Gastroesophageal sphincter (tissue), 4 donors: ENCODE results near the gene KCNJ10. TPM values are rescaled to one million over a fixed set of nuclear protein-coding genes. Genes with fewer than 3 reads are reported as not detected.

Source experiments
- ATAC-seq: fragments of 150-250 bp; one replicate; pipeline ENCODE4 v1.9.1; 2016; ENCODE audit warnings: mild to moderate bottlenecking, moderate library complexity
- H3K27ac ChIP-seq, 4 donors: fragments of 200-600 bp; sonication (generic) in 3 of 4; 1 replicate in 3 of 4; 2 replicates in 1 of 4; pipeline ENCODE4 v1.5.1; 2016 to 2019
- H3K27me3 ChIP-seq: fragments of 200-600 bp; sonication (generic); one replicate; pipeline ENCODE4 v1.5.1; 2019
- H3K36me3 ChIP-seq, 2 donors: fragments of 200-600 bp; sonication (generic); one replicate each; pipeline ENCODE4 v1.5.1; 2019; ENCODE audit warnings: control low read depth in 1 of 2
- H3K4me1 ChIP-seq, 3 donors: fragments of 200-600 bp; sonication (generic); 1 replicate in 2 of 3; 2 replicates in 1 of 3; pipeline ENCODE4 v1.5.1; 2016 to 2019; ENCODE audit warnings: control low read depth in 2 of 3
- H3K4me3 ChIP-seq, 2 donors: fragments of 200-600 bp; sonication (generic); one replicate each; pipeline ENCODE4 v1.5.1; 2019; ENCODE audit warnings: mild to moderate bottlenecking in 1 of 2, moderate library complexity in 1 of 2
- H3K9me3 ChIP-seq, 3 donors: fragments of 200-600 bp; sonication (generic); one replicate each; pipeline ENCODE4 v1.5.1; 2017 to 2019; ENCODE audit warnings: control low read depth in 2 of 3
- CTCF ChIP-seq, 4 experiments: fragments of 200-600 bp in 2 of 4; fragments of 450-650 bp in 2 of 4; sonication (generic) in 1 of 4; IDR thresholded peaks; one replicate each; pipeline ENCODE4 v1.5.1; 2017 to 2019; ENCODE audit warnings: antibody characterized with exemption in 4 of 4, mild to moderate bottlenecking in 2 of 4, moderate library complexity in 2 of 4
- EP300 ChIP-seq: sonication (generic); formaldehyde crosslinking; IDR thresholded peaks from one replicate; pipeline ENCODE4 v1.6.1; 2017; ENCODE audit warnings: antibody characterized with exemption, mild to moderate bottlenecking
- POLR2A ChIP-seq, 2 donors: fragments of 450-650 bp; IDR thresholded peaks; one replicate each; pipeline ENCODE4 v1.6.1; 2017; ENCODE audit warnings: antibody characterized with exemption in 2 of 2, mild to moderate bottlenecking in 2 of 2, moderate library complexity in 1 of 2
- POLR2AphosphoS5 ChIP-seq: sonication (generic); formaldehyde crosslinking; IDR thresholded peaks from one replicate; pipeline ENCODE4 v1.6.1; 2017; ENCODE audit warnings: antibody characterized with exemption
- WGBS, 2 donors: methylation state at CpG; one replicate each; pipeline ENCODE4 v1.1.5; 2018; ENCODE audit warnings: low coverage in 1 of 2; 5-methylcytosine and 5-hydroxymethylcytosine counted together
- total RNA-seq, 4 donors: library from RNA; depleted of rRNA; stranded (reverse); fragments of >200 nt; gene quantifications; one replicate each; pipeline ENCODE4 v1.1.0, GENCODE V29; 2016

KCNJ10 gene
- total RNA-seq, 4 donors from 2014 or later, result not detected

GRCh38 chr1:160066829-160067745 is 2.9 kb downstream of the KCNJ10 start:
- Histone ChIP-seq H3K9me3 (no peaks in the 10 kb centered on the region), H3K36me3 (no peaks in the 10 kb centered on the region), H3K4me1 (peaks cover 0 to 16% (median 0%) of the 10 kb centered on the region in 3 donors), H3K27ac (no peak overlapping the region), H3K4me3 (no peak overlapping the region), H3K27me3 (peaks cover 37% of the 10 kb centered on the region)
- TF ChIP-seq POLR2A (IDR thresholded peaks at IDR 0.05), result no peak
- TF ChIP-seq POLR2AphosphoS5, result no peak
- TF ChIP-seq EP300, result no peak
- no peak for TF ChIP-seq CTCF (IDR thresholded peaks at IDR 0.05)
- 47 to 71% methylated on average over 3 to 5 of the region's 6 CpGs for WGBS, 2 donors
- ATAC-seq, result no peak

GRCh38 chr1:160064746-160065145 is 5.2 kb downstream of the KCNJ10 start:
- ATAC-seq, result no peak
- Histone ChIP-seq H3K27me3 (peaks cover 43% of the 10 kb centered on the region), H3K4me3 (no peak overlapping the region), H3K9me3 (no peaks in the 10 kb centered on the region), H3K27ac (no peak overlapping the region), H3K4me1 (peaks cover 0 to 3% (median 0%) of the 10 kb centered on the region in 3 donors), H3K36me3 (no peaks in the 10 kb centered on the region)
- no peak for TF ChIP-seq CTCF (IDR thresholded peaks at IDR 0.05)
- TF ChIP-seq POLR2A (IDR thresholded peaks at IDR 0.05), result no peak
- TF ChIP-seq EP300, result no peak
- TF ChIP-seq POLR2AphosphoS5, result no peak
- 29 to 53% methylated on average over 1 to 3 of the region's 3 CpGs for WGBS, 2 donors

GRCh38 chr1:160064164-160064563 is 5.8 kb downstream of the KCNJ10 start:
- no peak for ATAC-seq
- 80 to 82% methylated on average over 3 of the region's 3 CpGs for WGBS, 2 donors
- H3K27me3 ChIP-seq, result peaks cover 38% of the 10 kb centered on the region
- H3K4me3 ChIP-seq, result no peak overlapping the region
- H3K27ac ChIP-seq, result no peak overlapping the region
- no peaks in the 10 kb centered on the region for H3K36me3 ChIP-seq
- no peaks in the 10 kb centered on the region for H3K4me1 ChIP-seq
- no peak for TF ChIP-seq EP300
- no peak for TF ChIP-seq POLR2A (IDR thresholded peaks at IDR 0.05)
- TF ChIP-seq CTCF (IDR thresholded peaks at IDR 0.05), result no peak
- no peak for TF ChIP-seq POLR2AphosphoS5
- H3K9me3 ChIP-seq, result no peaks in the 10 kb centered on the region

GRCh38 chr1:160063176-160063575 is 6.8 kb downstream of the KCNJ10 start:
- TF ChIP-seq POLR2AphosphoS5 (no peak), POLR2A (IDR thresholded peaks at IDR 0.05) (no peak), CTCF (IDR thresholded peaks at IDR 0.05) (no peak), EP300 (no peak)
- H3K36me3 ChIP-seq, result no peaks in the 10 kb centered on the region
- peaks cover 35% of the 10 kb centered on the region for H3K27me3 ChIP-seq
- ATAC-seq, result no peak
- H3K4me1 ChIP-seq, result no peaks in the 10 kb centered on the region
- H3K9me3 ChIP-seq, result no peaks in the 10 kb centered on the region
- H3K27ac ChIP-seq, result no peak overlapping the region
- H3K4me3 ChIP-seq, result no peak overlapping the region
- 95 to 100% methylated on average over 1 to 3 of the region's 5 CpGs for WGBS, 2 donors

- Histone ChIP-seq H3K4me1 (no peaks in the 10 kb centered on the region), H3K27me3 (peaks cover 41% of the 10 kb centered on the region), H3K4me3 (no peak overlapping the region), H3K27ac (no peak overlapping the region), H3K9me3 (no peaks in the 10 kb centered on the region), H3K36me3 (no peaks in the 10 kb centered on the region)
- TF ChIP-seq POLR2A (IDR thresholded peaks at IDR 0.05), result no peak
- TF ChIP-seq POLR2AphosphoS5, result no peak
- no peak for TF ChIP-seq CTCF (IDR thresholded peaks at IDR 0.05)
- TF ChIP-seq EP300, result no peak
- WGBS, 2 donors, result no CpG with 5 or more reads among the region's 6 CpGs
- ATAC-seq, result peak; percentile 28
These were observed 7.8 kb downstream of the KCNJ10 start for GRCh38 chr1:160062230-160062532.
